ENCODE results near the gene SYT17.

Gene SYT17

DNA sequence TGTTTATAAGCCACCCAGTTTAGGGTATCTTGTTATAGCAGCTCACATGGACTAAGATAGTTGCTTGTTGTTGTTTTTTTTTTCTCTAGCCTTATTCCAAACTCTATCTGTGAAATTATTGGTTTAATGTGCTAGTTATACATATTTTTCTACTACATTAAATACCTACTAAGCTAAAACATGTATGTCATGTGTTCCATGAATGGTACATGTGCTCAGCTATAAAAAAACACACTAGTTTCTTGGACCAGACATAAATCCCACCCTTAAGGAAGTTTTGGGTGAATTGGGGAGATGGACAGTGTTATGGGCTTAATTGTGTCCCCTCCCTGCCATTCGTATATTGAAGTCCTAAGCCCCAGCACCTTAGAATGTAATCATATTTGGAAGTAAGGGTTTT is 34.4 kb upstream of the SYT17 start:
- TF ChIP-seq, protein P1, sequence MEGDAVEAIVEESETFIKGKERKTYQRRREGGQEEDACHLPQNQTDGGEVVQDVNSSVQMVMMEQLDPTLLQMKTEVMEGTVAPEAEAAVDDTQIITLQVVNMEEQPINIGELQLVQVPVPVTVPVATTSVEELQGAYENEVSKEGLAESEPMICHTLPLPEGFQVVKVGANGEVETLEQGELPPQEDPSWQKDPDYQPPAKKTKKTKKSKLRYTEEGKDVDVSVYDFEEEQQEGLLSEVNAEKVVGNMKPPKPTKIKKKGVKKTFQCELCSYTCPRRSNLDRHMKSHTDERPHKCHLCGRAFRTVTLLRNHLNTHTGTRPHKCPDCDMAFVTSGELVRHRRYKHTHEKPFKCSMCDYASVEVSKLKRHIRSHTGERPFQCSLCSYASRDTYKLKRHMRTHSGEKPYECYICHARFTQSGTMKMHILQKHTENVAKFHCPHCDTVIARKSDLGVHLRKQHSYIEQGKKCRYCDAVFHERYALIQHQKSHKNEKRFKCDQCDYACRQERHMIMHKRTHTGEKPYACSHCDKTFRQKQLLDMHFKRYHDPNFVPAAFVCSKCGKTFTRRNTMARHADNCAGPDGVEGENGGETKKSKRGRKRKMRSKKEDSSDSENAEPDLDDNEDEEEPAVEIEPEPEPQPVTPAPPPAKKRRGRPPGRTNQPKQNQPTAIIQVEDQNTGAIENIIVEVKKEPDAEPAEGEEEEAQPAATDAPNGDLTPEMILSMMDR (IDR thresholded peaks at IDR 0.05; ENCODE audit: low read depth, low read length): no peak
- H3K4me3 ChIP-seq (ENCODE audit: low read depth, low read length): no peak overlapping the region

DNA sequence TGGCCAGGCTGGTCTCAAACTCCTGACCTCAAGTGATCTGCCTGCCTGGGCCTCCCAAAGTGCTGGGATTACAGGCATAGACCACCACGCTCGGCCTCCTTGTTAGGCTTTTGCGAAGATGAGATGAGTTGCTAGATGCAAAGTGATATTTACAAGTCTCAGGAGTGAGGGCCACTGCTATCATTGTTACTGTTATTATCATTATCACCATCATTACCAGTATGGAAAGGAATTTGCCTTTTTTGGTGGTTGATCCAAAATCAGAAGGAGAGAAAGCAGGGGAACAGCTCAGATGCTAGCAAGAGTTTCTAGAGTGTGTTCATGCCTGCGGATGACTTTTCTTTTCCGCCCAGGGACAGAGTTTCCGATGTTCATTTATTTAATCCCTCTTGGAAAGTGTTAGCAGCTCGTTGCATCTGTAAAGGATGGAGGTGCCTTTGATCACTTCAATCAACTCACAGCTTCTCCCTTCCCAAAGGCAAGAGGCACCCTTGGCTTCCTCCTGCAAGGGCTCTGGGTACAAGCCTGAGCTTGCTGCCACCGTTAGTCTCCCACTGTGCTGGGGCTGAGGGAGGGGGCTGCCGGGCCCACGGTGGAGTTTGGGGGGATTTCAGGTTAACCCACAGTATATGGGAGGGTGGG is 32.7 kb upstream of the SYT17 start:
- TF ChIP-seq, protein P1 (IDR thresholded peaks at IDR 0.05; ENCODE audit: low read depth, low read length): no peak

DNA sequence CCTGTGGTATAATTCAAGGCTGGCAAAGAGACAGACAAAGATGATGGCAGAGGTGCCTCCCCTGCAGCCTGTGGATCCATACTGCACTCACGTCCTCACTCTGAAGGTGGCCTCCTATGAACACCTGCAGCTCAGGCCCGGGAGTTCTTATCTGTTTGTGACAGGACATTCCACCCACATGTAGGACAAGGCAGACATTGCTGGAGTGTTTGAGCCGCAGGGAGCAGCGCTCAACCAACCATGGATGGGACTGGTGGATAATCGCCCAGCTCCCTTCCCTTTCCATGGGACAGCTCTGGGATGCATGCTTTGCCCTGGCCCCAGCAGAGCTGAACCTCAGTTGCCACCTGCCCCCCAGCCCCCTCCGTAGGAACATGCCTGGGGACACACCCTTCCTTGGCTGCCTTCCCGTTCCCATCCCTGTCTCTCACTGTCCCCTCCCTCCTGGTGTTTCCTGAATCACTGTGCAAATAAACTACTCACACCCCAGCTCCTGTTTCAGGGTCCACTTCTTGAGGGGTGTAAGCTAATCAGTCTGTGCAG is 32.1 kb upstream of the SYT17 start:
- TF ChIP-seq, protein P1 (IDR thresholded peaks at IDR 0.05; ENCODE audit: low read depth, low read length): no peak
- no peak overlapping the region for H3K4me3 ChIP-seq (ENCODE audit: low read depth, low read length)

More for the DNA sequence above, 32.7 kb upstream of the SYT17 start:
- H3K4me3 ChIP-seq (ENCODE audit: low read depth, low read length): no peak overlapping the region

DNA sequence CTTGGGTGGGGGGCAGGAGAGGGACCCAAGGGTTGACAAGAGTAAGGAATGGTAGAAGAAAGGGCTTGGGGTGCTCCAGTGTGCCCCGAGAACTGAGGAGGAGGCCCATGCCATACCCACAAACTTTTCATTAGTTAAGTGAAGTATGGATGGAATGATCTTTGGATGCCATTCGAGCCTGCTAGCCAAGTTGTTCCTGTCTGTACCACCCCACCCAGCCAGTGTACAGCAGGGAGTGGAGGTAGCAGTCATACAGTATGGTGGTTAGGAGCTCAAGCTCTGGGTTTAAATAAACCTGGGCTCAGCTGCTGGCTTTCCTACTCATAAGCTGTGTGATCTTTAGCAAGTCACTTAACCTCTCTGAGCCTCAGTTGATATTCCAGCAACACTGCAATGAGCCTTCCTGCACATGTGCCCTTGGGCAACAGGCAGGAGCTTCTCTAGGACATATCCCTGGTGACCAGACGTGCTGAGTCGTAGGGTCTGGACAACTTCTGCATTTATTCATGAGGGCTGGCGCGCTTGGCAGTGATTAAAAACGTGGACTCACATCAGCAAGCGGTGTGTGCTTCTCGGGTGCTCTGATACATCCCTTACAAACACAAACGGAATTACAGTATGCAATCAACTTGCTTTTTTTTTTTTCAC is 31.4 kb upstream of the SYT17 start:
- H3K4me3 ChIP-seq (ENCODE audit: low read depth, low read length): no peak overlapping the region
- TF ChIP-seq, protein P1 (IDR thresholded peaks at IDR 0.05; ENCODE audit: low read depth, low read length): no peak

DNA sequence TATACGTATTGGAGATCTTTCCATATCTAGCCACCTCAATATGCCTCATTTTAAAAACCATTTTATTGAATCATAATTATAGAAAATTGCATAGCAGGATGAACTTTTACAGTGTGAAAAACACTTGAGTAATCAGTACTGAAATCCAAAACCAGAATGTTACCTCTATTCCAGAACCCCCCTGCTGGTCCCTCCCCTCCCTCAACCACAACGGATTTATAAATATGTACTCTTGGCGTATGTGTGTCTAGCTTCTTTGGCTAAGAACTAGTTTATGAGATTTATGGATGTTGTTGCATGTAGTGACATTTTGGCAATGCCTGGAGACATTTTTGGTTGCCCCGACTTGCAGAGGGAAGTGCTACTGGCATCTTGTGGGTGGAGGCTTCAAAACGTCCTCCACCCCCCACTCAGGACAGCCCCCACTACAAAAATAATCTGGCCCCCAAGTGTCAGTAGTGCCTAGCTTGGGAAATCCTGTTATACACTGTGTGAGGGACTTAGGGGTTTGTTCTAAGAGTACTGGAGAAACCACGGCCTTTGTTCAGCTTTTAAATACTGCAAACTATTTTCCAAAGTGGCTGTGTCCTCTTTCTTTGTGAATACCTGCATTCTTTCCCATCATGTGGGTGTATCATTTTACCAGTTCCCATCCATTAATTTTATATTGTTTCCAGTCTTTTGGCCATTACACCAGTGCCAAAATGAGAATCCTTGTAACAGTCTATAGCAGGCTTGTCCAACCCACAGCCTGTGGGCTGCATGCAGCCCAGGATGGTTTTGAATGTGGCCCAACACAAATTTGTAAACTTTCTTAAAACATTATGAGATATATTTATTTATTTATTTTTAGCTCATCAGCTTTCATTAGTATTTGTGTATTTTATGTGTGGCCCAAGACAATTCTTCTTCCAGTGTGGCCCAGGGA is 30.6 kb upstream of the SYT17 start:
- TF ChIP-seq, protein P1 (IDR thresholded peaks at IDR 0.05; ENCODE audit: low read depth, low read length): no peak
- no peak overlapping the region for H3K4me3 ChIP-seq (ENCODE audit: low read depth, low read length)

DNA sequence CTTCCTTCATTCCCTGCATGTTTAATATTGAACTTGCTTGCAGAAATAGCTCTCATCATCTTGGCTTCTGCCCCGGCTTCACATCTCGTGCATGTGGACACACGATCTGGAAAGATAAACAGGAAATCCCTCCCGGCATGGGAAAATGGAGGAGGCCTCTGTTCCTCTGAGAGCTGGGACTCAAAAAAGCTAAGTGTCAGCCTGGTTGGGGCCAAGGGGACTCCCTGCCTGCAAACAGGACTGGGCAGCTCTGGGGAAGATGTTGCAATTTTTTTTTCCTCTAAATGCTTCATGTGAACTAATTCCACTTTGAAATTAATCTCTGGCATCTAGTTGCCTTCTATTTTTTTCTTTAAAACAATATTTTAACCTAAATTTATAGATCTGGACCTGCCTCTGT is 29.4 kb upstream of the SYT17 start:
- H3K4me3 ChIP-seq (ENCODE audit: low read depth, low read length): no peak overlapping the region
- TF ChIP-seq, protein P1 (IDR thresholded peaks at IDR 0.05; ENCODE audit: low read depth, low read length): no peak

All from WI38 (cell line).